ENCODE data around the gene CD55.
"Not testable (repeated sequence)": the region's sequence is repeated elsewhere in the genome, so short reads cannot be mapped to it uniquely, and the experiment has no call there.

CD55 gene

DNA sequence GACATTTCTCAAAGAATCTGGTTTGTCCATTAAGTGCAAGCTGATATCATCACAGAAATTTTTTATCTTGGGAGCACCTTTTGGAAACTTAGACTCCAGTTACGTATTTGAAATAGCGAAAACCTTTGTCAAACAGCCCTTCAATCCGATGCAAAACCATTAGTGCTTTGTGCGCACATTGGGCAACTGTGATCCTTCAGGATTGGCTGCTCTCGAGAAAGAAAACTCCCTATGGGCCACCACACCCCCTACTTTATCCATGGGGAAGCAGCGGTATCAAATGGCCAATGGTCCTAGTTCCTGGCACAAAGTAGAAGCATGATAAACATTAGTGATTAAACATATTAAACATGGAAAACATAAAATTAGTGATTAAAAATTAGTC is 16.0 kb upstream of the CD55 start:
- no peak for DNase-seq (ENCODE audit: low read depth in 2 of 2)

DNA sequence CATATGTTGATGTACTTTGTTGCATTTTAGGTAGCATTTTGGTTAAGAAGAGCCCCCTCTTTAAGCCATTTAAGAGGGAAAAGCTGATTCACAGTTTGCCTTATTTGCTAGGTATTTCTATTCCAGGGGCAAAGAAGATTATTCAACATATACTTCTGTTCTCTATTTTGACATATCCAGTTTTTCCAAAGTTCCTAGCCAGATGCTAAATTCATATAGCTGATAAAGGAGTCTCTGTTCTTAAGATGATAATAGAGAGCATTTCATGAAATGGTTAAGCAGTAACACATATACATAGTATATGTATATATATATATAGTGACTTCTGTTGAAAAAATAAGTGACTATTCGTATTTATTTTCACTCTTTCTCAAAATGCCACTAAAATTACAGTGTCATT is 15.5 kb upstream of the CD55 start:
- DNase-seq (ENCODE audit: low read depth in 2 of 2), result no peak

DNA sequence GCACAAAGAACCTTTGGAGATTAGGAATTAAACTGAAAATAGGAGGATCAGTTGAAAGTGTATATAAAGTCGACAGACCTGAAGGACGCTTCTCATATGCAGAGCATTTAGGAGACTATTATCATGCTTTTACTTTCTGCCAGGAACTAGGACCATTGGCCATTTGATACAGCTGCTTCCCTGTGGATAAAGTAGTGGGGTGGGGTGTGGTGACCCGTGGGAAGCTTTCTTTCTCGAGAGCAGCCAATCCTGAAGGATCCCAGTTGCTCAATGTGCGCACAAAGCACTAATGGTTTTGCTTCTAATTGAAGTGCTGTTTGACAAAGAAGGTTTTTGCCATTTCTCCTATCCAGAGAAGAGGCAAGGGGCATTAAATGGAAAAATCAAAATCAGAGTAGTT is 14.9 kb upstream of the CD55 start:
- no peak for DNase-seq (ENCODE audit: low read depth in 2 of 2)

DNA sequence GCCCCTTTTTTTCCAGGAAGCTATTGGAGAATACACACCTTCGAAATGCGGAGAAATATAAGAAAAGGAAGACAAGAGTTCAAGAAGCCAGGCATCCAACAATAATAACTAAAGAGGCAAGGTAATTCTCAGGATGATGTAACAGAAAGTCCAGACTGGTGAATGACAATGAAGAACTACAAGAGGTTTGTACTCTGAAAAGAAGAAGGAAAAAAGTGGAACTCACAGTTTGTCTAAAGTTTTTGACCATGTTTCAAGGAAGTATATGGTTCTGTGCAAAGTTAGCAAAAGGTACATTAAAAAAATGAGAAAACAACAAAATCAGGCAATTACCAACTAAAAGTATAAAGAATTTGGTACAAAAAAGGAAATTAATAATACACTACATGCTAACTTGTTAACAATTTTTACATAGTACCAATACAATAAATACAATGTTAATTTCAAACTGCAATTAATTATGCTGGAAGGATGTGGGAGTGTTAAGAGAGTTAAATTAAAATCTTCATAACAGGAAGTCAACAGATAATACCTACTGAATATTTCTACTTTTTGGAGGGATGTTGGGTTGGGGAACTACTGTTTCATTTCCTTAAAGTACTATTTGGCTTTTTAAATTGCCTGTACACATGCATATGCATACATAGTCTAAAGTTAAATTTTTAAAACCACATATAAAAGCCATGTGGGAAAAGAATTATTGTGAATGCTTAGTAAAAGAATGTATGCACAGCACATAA is 12.9 kb upstream of the CD55 start:
- no peak for DNase-seq (ENCODE audit: low read depth in 2 of 2)

DNA sequence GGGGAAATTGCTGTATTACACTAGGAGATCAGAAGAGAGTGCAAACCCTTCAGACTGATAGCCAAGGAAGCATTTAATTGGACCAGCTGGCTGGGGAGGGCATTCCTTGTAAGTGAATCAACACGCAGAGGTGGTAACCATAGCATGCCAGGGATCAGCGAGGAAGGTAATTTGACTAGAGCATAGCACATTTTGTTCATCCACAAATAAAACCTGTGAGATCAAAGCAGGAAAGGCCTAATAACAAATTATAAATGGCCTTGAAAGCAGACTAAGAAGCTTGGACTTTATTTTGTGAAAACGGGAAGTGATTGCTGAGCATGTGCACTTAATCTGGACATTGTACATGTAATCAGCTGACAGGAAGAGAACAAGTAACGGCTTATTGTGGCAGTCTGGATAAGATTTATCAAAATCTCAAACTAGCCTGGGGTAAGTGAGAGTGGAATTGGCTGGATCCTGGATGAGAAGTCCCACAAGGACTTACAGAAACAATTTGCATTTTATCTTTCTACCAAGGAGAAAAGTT is 11.7 kb upstream of the CD55 start:
- no peak for DNase-seq (ENCODE audit: low read depth in 2 of 2)

DNA sequence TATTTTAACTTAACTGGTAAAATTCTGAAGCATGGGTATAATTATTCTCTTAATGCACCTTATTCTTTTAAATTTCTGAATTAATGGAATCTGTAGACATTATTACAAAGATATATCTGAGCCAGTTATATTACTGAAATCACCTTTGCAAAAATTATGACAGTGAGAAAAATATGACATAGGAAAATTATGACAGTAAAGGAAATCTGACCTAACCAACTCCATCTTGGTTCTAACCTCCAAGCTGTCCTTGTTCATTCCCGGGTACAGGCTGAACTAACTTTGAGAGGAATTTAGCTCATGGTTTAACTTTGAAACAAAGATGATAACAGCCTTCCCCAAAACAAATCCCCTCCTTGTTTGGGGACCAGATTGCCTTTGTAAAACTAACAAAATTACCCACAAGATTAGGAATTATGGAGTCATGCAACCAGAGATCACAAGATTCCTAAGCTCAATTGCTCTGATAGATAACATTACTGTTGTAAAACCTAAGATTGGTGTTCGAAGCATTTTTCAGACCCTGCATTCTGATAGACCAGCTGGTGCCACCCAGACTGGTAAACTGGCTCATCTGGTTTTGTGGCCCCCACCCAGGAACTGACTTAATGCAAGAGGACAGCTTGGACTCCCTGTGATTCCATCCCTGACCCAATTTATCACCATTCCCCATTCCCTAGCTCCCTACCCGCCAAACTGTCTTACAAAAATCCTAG is 9.4 kb upstream of the CD55 start:
- no peak for DNase-seq (ENCODE audit: low read depth in 2 of 2)

DNA sequence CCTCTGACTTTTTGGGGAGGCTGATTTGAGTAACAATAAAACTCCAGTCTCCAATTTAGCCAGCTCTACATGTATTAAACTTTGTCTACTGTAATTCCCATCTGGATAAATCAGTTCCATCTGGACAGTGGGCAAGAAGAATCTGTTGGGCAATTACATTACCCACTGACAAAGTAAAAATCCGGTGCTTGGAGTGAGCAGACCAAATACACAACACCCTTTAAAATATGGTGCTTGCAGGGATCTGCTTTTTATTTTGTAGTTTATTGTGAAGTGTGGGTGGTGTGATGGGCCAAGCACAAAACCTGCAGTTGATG is 8.9 kb upstream of the CD55 start:
- DNase-seq (ENCODE audit: low read depth in 2 of 2), result no peak

DNA sequence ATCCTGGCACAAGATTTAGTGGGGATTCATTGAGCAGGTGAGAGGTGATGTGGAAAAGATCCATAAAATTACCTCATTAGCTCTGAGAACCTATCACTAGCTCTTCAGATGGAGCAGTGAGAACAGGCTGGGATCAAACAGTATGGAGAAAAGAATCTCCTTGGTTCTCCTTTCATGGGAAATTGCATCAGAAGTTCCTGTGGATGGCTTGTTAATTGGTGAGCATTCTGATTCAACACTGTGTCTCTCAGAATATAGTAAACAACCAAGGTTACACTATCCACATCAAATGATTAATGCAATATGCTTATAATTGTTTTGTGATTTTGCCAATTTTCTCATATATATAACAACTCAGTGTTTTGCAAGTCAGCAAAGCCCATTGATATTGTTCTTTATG is 8.3 kb upstream of the CD55 start:
- no peak for DNase-seq (ENCODE audit: low read depth in 2 of 2)

DNA sequence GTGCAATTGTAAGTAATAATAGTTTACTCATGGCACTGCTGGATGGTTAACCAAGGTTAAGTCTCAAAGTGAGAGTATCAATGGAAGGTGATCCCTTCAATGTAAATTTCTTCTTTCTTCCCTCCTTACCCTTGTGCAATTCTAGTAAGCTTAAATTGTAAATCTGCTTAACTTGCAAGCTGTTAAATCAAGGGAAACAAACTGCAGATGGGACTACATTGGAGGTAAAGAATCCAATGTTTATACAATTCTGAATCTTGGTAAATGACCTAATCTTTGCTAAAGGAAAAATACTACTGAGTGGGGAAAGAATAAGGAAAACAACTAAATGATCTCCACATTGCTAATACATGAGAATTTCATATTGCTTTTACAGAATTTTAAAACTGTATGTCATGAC is 6.7 kb upstream of the CD55 start:
- DNase-seq (ENCODE audit: low read depth in 2 of 2), result no peak

DNA sequence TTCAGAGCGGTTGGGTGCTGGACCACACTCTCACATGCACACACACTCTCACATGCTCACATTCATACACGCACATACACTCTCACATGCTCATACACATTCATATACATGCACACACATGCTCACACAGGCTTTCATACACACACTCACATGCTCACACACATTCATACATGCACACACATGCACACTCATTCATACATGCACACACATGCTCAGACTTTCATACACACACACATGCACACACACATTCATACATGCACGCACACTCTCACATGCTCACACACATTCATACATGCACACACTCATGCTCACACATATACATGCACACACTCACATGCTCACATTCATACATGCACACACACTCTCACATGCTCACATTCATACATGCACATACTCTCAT is 6.0 kb upstream of the CD55 start:
- DNase-seq (ENCODE audit: low read depth in 2 of 2), result no peak

DNA sequence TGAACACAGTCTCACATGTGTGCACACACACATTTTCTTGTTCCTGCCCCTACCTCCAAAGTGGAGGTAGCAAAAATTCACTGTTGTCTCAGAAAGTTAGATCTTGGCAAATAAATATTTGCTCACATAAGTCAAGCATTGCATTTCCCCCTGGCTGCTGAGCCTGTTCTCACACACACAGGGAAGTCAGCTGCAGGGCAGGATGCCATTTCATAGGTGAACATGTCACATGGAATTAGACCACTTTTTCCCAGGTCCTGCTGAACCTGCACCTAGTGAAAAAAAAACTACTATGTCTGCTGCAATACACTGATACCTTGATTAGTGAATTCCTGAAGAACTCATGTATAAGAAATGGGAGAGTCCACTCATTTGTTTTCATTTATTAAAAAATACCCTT is 5.3 kb upstream of the CD55 start:
- DNase-seq (ENCODE audit: low read depth in 2 of 2), result no peak

DNA sequence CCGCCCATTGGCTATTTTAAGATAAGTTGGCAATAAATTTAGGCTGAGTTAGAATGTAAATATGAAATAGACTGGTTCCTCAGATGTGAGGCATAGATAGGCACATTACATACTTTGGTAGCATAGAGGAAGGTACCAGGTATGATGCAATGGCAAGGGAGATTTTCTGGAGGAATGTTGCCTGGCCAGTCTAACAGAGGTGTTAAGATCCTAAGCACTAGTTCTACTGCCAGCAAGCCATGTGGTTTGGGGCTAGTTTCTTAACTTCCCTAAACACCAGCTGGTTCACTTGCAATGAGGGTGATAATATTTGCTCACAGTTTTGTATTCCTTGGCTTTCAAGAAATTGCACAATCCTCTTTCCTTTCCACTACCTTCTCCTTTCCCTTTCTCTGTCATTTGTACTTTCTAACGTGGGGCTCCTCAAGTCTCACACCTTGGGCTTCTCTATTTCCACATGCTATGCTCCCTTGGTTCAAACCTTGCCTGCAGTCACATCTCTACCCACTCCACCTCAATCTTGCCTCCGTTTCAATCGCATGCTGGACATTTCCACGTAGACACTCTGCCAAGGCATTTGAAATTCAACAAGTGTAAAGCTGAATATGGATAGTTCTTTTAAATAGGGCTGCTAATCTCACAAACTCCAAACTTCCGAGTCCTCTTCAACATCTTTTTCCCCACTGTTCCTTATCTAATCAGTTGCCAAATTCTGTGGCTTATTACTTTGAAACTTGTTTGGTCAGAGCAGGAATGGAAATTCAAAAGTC is 4.7 kb upstream of the CD55 start:
- no peak for DNase-seq (ENCODE audit: low read depth in 2 of 2)

DNA sequence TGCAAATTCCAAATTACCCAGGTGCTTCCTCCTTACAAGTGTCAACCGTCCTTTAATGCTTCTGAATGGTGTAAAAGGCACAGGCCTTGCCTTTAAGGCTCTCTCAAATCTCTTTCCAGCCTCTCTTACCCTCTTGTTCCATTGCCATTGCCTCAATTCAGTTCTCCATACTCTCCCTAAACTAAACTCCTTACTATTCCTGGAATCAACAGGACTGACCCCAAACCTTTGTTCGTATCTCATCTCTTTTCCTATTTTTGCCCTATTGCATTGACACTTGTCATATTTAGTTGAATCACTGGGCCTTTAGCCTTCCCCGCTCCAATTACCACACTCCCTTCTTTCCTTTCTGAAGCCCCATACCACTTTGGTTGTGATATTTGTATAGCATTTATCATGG is 3.9 kb upstream of the CD55 start:
- no peak for DNase-seq (ENCODE audit: low read depth in 2 of 2)

DNA sequence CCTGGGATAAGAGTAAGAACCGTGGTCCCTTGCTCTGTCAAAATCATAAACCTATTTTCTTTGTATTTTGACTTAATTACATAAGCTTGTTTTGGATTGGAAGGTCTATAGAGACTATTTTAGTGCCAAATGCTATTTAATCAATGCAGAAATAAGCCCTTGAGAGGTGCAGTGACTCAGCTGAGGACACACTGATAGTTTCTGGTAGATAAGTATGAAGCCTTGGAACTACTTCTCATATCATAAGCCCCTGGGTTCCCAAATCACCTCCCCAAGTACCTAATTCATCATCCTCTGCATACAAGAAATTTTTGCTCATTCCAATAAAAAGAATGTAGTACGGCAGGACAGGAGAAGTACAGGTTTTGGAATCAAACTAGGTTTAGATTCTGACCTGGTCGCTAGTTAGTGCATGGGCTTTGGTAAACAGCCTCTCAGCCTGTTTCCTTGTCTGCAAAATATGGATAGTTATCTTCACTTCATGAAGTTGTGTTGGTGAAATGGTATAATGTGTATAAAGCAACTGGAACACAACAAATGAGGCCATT is 3.3 kb upstream of the CD55 start:
- DNase-seq (ENCODE audit: low read depth in 2 of 2), result no peak

DNA sequence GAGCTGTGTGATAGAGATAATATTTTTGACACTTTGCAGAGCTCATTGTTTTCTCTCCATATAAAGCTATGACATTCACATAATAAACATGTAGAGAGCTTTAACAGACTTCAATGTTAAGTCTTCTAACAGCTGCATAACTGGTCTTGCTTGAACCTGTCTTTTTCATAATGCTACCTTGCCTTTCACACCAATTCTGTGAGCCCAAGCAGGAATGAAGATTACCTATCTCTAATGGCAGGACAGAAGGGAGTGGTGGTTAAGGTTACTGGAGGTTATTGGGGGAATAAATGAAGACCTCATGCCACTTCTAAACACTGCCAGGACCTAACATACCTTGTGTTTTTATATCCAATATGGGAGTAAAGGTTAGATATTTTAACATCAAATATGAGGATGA is 2.3 kb upstream of the CD55 start:
- no peak for DNase-seq (ENCODE audit: low read depth in 2 of 2)

DNA sequence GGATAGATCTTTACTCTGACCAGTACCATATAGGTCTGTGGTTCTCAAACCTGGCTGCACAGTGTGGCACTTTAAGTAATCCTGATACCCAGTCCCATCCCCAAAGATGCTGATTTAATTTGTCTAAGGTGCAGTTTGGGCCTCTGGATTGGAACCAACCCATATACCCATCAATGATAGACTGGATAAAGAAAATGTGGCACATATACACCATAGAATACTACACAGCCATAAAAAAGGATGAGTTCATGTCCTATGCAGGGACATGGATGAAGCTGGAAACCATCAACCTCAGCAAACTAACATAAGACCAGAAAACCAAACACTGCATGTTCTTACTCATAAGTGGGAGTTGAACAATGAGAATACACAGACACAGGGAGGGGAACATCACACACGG is 1.4 kb upstream of the CD55 start:
- not testable (repeated sequence) for DNase-seq (ENCODE audit: low read depth in 2 of 2)

DNA sequence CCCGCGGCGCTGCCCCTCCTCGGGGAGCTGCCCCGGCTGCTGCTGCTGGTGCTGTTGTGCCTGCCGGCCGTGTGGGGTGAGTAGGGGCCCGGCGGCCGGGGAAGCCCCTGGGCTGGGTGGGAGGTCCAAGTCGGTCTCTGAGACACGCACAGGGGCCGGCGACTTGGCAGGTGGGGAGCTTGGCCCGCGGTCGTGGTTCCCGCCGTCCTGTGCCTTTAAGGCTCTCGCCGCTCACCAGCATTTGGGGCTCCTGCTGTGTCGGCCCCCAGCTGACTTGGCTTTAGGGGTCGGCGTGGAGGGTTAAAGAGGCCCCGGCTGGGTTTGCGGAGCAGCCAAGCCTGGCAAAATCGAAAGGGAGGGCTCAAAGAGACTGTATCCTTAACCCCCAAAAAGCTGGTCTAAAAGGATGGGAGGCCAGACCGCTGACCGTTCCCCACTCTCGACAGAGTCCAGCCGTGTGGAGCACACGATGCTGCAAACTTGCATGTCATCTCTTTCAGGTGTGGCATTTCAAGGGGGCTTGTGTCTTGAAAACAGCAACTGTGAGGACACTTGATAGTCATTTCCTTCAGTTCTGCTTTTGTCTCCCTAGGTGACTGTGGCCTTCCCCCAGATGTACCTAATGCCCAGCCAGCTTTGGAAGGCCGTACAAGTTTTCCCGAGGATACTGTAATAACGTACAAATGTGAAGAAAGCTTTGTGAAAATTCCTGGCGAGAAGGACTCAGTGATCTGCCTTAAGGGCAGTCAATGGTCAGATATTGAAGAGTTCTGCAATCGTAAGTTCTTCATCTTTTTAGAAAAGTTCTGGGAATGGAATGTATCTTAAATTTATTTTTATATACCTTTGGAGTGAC is 540 bp downstream of the CD55 start:
- no peak for DNase-seq (ENCODE audit: low read depth in 2 of 2)

DNA sequence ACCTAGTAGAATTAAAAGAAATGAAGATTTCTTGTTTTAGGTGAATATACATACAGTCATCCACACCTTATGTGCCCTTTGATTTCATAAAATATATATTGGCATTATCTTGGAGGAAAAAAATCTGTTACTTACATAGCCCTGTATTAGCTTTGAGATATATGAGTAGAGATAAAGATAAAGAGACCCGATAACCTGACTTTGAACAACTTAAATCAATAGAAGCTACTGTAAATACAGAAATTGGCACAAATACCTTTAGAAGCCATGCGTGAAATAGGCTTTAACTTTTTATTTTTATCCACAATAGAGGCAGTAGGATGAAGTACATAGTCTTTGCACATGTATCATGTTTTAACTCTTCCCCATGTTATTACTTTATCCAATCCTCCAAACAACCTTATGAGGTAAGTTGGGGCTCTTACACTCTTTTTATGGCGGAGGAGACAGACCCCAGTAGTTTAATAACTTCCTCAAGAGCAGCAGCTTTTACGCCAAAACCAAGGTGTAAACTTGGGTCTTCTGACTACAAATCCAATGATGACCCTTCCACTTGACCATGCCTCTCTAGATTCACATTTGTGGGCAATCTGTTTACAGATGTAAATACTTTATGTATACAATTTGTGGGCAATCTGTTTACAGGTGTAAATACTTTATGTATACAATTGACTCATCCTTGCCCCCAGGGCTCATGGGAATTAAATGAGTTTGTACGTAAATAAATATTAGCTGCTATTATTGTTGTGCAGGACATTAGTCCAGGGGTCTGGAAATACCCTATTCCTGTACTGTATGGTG is 2.1 kb downstream of the CD55 start:
- DNase-seq (ENCODE audit: low read depth in 2 of 2), result no peak

DNA sequence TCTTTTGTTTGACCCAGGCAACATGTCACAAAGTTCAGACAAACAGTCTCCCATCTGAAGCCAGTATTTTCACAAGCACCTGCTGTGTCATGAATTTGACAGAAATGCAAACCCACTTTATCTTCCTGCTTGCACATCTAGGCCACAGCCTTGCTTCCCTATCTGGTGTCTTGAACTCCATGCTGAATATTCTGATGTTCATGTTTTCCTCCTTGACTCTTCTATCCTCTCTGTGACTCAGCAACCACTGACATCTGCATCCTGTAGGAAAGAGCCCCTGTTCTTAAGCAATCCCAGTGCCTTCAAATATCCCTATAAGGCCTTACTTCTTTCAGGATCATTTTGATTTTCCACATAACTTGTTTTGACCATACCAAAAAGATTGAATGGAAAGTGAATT is 6.5 kb downstream of the CD55 start:
- no peak for DNase-seq (ENCODE audit: low read depth in 2 of 2)

DNA sequence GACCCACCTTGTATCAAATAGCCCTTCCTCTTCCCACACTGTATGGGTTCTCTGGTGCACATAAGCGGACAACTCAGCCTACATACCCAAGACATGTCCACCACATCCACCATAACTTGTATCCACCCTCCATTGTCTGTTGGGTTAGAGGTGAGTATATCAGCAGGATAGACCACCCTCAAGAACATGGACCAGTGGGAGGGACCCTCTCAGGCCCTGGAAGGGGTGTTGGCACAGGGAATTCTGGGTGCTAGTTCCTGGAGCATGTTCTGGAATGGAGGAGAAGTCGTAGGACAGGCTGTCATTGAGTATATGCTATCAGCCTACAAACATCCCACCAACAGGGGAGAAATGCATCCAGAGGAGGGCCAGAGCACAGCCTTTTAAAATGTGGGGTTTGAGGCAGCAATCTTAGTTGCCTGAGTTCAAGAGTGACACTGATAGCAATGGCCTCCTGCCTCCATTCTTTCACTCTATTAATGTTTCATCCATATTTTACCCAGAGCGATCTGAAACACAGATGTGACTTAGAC is 7.5 kb downstream of the CD55 start:
- DNase-seq (ENCODE audit: low read depth in 2 of 2), result no peak

DNA sequence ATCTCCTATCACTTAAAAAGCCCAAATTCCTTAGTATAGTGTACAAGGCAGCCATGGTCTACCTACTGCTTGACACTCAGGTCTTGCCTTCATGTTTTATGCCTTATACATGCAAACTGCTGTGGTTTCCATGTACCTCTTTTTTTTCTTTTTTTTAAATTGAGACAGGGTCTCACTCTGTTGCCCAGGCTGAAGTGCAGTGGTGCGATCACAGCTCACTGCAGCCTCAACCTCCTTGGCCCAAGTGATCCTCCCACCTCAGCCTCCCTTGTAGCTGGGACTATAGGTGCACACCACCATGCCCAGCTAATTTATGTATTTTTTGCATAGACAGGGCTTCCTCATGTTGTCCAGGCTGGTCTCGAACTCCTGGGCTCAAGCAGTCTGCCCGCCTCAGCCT is 8.0 kb downstream of the CD55 start:
- DNase-seq (ENCODE audit: low read depth in 2 of 2), result no peak

Data from activated CD4-positive, alpha-beta T cell treated with anti-CD3 and anti-CD28 coated beads for 24 hours (primary cell).